ENCODE data around the gene CDC27.
A peak's percentile ranks its signal among the peaks of the same experiment; 100 is the strongest.
"Not testable (repeated sequence)": the region's sequence is repeated elsewhere in the genome, so short reads cannot be mapped to it uniquely, and the experiment has no call there.

Gene CDC27

DNA sequence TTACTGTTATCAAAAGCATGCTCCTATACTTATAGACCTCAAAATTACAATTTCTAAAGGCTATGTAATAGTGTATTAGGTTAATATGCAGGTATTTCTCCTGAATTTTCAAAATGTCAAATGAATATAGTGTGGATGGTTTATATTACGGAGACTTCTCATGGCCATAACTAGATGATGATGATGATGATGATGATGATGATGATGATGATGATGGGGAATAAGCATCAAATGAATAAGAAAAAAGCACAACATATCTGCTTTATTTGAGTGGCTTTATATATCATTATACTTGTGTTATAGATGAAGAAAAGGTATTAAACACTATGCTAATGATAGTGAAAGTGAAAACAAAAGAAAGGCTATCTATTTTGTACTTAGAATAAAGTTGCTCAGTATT lies 53.9 kb downstream of the CDC27 start:
- no peak for DNase-seq (ENCODE audit: low spot score)

DNA sequence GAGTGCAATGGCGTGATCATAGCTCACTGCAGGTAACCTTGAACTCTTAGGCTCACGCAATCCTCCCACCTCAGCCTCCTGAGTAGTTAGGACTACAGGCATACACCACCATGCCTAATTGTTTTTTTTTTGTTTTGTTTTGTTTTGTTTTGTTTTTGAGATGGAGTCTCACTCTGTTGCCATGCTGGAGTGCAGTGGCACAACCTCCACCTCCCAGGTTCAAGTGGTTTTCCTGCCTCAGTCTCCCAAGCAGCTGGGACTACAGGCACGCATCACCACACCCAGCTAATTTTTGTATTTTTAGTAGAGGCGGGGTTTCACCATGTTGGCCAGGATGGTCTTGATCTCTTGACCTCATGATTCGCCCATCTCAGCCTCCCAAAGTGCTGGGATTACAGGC lies 54.7 kb downstream of the CDC27 start:
- not testable (repeated sequence) for DNase-seq (ENCODE audit: low spot score)

DNA sequence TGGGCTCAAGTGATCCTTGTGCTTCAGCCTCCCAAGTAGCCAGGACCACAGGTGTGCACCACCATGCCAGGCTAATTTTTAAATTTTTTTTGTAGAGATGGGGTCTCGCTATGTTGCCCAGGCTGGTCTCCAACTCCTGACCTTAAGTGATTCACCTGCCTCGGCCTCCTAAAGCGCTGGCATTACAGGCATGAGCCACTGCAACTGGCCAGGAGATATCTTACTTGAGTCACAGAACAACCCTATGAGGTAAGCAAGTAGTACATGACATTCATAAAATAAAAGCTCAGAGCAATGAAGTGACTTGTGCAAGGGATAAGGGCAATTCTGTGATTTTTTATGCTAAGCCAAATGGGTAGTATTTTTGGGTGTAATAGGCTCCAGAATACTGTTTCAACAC lies 57.3 kb downstream of the CDC27 start:
- DNase-seq (ENCODE audit: low spot score), result no peak

DNA sequence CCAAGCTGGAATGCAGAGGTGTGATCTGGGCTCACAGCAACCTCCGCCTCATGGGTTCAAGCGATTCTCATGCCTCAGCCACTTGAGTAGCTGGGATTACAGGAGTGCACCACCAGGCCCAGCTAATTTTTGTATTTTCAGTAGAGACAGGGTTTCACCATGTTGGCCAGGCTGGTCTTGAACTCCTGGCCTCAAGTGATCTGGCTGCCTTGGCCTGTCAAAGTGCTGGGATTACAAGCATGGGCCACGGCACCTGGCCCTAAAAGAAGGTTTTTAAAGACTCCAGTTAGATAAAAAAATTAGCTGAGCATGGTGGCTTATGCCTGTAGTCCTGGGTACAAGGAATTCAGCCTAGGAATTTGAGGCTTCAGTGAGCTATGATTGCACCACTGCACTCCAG lies 62.3 kb downstream of the CDC27 start:
- DNase-seq (ENCODE audit: low spot score), result not testable (repeated sequence)

DNA sequence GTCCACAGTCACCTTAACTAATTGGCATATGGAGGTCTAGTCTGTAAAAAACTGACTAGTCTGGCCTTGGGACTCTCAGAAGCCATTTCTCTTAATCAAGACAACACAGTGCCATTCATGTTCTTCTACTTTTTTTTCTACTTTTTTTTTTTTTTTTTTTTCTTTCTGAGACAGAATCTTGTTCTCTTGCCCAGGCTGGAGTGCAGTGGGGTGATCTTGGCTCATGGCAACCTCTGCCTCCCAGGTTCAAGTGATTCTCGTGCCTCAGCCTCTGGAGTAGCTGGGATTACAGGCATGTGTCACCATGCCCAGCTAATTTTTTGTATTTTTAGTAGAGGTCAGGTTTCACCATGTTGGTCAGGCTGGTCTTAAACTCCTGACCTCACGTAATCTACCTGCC lies 65.8 kb downstream of the CDC27 start:
- not testable (repeated sequence) for DNase-seq (ENCODE audit: low spot score)

DNA sequence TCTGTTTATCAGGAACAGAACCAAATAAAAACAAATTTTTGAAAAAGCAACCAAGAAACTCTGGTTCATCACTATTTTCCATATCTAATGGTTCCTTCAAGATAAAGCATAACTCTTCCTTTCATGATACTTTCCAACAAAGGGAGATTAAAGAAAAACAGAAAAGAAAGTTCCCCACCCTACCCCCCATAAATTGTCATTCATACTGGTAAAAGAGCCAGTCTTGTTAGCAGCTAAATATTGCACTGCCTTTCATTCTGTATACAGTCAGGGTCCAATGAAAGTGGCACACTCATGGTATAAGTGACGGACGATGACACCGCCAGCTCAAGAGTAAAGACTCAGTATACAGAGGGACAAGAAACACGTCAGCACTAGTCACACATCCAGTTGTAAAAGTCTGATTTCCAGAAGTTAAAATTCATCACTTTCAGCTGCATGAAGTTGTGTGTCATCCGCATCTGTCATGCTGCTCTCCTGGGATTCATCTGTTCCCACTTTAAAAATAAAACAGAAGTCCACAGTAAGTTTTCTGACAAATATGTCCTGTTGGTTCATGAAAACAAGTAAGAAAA lies 68.5 kb downstream of the CDC27 start:
- DNase-seq (ENCODE audit: low spot score), result no peak

DNA sequence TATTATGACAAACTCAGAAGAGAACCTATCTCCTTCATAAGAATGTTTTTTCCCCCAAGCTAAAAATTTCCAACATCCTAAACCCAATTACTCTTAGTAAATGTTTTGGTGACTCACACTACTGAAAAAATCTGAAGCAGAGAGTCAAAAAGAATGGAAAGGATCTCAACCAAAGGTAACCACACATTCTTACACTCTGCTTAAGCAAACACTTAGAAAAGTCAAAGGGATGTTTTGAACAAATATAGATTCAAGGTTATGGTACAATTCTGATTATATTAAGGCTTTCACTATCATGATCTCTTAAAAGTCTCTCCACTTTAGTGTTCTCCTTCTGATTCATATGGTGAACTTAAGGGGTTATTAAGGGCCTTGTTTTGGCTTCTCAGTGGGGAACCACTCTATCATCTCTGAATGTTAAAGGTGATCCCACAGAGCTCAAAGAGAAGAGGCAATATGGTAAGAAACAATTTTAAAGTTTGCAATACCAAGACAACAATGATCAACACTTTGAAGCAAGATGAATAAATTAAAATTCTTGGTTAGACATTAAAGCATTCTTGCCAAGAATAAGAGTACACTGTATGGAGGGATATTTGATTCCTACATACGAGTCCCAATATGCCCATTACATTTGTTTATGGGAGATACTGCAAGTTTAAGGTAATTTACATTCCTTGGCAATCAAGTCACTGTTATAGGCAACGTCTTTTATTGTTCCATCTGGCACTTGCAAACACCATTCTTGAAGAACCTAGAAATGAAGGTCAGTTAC lies 69.2 kb downstream of the CDC27 start:
- no peak for DNase-seq (ENCODE audit: low spot score)

DNA sequence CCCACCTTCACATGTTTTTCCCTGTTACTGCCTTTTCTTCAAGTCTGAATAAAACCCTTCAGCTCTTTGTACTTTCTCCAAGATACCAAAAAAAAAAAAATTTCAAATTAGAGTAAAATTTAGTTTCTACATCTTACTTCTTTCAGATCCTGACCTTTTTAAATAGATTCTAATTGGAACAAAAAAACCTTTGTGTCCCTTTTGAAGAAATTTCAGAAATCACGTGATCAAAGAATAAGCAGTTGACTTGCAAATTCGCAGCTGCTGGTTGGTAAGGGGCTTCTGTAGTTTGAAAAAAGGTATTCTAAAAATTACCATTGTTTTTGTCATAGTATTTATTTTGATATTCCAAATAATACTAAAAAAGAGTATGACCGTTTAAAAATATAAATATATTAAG lies 71.7 kb downstream of the CDC27 start:
- no peak for DNase-seq (ENCODE audit: low spot score)

DNA sequence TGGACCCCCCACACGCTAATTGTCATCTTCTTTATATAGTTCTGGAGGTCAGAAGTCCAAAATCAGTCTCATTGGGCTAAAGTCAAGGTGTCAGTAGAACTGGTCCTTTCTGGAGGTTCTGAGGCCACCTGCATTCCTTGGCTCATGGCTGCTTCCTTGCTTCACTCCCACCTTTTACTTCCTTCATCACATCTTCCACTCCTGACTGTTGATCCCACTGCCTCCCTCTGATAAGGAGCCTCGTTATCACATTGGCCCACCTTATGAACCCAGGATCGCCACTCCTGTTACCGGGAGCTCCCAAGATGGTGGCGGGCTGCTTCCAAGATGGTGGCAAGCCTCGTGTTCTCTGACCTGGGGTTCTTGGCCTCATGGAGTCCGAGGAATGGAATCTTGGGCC lies 83.0 kb downstream of the CDC27 start:
- DNase-seq (ENCODE audit: low spot score), result no peak

DNA sequence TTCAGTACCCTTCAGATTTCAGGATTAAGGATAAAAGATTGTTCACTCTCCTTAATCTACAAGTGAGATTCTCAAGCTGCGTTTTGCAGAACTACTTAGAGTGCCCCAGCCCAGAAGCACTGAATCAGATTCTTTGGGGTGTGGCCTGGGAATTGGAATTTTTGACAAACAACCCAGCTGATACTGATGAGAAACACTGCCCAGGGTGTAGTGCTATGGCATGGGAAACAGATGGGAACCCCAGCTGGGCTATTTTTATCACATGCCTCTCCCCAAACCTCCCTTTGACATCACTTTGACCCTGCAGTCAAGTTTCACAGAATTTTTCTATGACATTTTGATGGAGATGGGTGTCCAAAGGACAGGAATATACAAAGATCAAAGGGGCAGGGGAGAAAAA lies 83.8 kb downstream of the CDC27 start:
- DNase-seq (ENCODE audit: low spot score), result not testable (repeated sequence)

DNA sequence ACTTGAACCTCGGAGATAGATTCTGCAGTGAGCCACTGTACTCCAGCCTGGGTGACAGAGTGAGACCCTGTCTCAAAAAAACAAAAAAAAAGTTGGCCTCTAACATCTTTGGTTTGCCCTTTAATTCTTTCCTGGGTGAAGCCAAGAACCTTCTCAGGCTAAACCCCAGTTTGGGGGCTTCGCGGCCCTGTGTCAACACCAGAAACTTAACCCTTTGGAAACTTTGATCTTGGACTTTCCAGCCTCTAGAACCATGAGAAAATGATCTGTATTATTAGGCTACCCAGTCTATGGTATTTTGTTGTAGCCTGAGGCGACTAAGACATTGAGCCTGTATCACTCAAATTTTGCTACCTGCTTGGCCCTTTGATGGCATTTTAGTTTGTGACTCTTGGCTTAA lies 86.2 kb downstream of the CDC27 start:
- no peak for DNase-seq (ENCODE audit: low spot score)

DNA sequence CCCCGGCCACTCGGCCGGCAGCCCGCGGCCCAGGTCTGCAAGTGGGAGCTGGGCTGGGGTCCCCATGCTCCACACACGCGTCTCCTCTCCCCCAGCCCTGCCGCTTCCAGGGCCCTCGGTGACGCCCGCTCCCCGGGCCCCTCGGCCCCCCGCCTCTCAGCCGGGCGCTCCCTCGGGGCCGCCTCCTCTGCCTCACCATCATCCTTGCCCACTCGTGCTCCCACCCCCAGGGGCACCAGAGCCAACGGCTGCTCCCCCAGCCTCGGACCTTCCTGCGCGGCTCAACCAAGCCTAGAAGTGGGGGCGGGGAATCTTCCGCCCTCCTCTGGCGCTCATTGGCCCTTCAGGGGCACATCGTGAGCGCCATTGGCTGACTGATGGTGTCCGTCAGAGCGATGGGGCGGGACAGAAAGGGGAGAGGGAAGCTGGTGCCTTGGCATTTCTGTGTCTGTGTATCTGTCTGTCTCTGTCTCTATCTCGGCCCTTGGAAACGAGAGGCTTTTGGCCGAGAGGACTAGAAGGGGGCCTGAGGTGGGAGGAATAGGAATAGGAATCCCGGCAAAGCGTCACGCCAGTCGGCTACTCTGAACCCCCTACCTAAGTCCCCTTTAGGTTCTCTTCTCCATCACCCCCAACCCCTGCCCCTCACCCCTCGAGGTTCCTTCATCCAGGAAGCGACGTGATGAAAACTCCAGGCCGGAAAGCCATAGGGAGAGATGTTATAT lies 88.9 kb downstream of the CDC27 start:
- peak; percentile 85 for DNase-seq (ENCODE audit: low spot score)

DNA sequence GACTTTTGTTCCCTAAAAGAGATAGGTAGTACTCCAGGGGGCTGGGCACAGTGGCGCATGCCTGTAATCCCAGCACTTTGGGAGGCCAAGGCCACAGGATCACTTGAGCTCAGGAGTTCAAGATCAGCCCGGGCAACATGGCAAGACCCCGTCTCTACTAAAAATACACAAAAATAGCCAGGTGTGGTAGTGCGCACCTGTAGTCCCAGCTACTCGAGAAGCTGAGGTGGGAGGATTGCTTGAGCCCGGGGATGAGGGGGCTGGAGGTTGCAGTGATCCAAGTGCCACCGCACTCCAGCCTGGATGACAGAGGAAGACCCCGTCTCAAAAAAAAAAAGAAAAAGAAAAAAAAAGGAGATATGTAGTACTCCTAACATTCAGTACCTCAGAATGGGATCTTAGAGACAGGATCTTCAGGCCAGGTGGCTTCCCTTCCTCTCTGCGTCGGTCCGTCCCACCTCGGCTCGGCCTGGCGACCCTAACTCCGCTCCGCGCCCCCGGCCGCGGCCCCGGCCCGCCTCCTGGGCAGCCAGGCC lies 89.6 kb downstream of the CDC27 start:
- no peak for DNase-seq (ENCODE audit: low spot score)

DNA sequence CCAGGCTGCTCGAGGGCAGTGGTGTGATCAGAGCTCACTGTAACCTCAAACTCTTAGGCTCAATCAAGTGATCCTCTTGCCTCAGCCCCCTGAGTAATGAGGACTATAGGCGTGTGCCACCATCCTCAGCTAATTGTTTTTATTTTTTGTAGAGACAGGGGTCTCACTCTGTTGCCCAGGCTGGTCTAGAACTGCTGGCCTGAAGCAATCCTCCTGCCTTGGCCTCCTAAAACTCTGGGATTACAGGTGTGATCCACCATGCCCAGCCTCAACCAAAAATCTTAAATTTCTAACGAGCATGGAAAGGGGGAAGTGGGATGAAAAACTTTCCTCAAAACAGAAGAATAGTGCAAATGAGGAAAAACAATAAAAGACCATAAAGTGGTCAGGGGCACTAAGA lies 92.8 kb downstream of the CDC27 start:
- no peak for DNase-seq (ENCODE audit: low spot score)

DNA sequence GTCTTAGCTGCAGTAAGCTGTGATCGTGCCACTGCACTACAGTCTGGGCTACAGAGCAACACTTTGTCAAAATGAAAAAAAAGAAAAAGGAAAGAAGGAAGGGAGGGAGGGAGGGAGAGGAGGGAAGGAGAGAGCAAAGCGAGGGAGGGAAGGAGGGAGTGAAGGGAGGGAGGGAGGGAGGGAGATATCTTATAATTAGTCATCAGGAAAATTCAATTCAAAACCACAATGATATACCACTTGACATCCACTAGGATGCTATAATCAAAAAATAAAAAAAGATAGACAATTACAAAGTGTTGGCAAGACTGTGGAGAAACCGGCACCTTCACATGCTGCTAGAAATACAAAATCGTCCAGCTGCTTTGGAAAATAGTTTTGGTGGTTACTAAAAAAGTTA lies 93.8 kb downstream of the CDC27 start:
- DNase-seq (ENCODE audit: low spot score), result no peak

DNA sequence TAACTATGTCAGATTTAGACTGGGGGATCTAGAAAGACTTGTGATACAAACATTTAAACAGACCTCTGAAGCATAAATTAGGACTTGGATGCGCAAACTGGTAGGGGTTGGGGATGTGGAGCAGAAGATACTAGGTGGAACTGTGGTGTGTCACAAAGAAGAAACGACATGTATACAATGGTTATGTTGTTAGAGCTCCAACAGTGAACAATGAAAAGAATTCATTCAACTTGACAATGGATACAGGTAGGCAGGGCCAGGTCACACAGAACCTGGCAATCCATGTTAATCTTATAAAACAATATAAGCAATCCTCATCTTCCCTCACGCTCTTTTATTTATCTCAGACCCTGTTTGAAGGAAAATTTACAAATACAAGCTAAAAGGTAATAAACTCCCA lies 102.0 kb downstream of the CDC27 start:
- DNase-seq (ENCODE audit: low spot score), result no peak

DNA sequence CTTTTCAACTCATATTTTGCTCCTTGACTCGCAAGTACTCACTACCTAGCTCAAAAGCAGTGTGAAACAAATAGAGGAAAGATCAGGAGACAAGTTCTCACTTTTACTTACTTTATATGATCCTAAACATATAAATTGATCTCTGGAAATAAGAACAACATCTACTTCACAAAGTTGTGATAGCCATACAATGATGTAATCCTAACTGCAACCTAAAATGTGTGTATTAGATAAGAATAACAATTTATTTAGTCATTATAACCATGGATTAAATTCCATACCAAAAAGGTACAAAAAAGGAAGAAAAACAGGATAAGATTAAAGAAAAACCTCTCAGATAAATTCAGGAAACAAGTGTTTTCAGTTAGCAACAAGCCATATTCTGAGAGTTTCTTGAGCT lies 103.4 kb downstream of the CDC27 start:
- DNase-seq (ENCODE audit: low spot score), result no peak

DNA sequence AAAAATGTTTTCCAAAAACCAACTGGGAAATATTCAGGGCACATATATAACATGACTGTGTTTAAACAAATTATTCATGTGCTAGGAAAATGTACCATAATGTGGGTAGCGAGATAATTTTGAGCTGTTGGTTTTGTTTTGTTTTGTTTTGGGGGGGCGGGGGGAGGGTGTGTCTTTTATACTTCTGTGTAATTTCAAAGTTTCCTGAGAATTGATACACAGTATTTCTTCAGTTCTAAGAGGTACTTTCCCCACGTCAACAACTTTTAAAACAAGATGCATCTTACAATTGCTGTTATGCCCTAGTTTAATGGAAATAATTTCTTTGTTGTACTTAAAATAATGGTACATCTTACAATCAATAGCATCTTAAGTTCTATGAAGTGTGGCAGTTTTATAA lies 110.3 kb downstream of the CDC27 start:
- no peak for DNase-seq (ENCODE audit: low spot score)

DNA sequence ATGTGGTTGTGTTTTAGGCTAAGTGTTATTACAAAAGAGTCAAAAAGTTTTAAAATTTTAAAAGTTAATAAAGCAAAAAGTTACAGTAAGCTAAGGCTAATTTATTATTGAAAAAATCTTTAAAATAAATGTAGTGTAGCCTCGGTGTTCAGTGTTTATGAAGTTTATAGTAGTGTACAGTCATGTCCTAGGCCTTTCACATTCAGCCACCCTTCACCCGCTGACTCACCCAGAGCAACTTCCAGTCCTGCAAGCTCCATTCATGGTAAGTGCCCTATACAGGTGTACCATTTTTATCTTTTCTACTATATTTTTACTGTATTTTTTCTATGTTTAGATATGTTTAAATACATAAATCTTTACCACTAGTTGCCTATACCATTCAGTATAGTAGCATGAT lies 111.5 kb downstream of the CDC27 start:
- DNase-seq (ENCODE audit: low spot score), result no peak

DNA sequence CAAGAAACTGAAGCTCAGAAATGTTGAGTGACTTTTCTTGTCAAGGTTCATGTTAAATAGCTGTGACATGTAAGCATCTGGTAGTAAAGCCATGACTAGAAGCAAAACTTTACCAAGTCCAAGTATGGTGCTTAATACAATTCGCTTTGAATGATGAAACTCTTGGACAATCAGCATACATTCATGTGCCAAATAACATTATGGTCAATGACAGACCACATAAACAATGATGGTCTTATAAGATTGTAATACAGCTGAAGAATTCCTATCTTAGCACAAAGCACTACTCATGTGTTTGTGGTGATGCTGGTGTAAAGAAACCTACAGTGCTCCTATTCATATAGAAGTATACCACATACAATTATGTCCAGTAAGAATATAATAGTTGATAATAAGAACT lies 112.9 kb downstream of the CDC27 start:
- DNase-seq (ENCODE audit: low spot score), result no peak

DNA sequence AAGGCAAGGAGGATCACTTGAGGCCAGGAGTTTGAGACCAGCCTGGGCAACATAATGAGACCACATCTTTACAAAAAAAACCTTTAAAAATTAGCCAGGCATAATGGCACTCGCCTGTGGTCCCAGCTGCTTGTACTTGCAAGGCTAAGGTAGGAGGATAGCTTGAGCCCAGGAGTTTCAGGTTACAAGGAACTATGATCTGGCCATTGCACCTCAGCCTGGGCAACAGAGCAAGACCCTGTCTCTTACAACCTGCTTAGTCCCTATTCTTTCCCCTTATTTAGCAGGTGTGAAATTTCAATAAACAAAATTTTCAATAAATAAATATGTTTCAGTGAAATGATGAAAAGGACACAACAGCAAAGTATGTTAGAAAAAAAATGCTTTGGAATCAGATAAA lies 114.7 kb downstream of the CDC27 start:
- DNase-seq (ENCODE audit: low spot score), result not testable (repeated sequence)

DNA sequence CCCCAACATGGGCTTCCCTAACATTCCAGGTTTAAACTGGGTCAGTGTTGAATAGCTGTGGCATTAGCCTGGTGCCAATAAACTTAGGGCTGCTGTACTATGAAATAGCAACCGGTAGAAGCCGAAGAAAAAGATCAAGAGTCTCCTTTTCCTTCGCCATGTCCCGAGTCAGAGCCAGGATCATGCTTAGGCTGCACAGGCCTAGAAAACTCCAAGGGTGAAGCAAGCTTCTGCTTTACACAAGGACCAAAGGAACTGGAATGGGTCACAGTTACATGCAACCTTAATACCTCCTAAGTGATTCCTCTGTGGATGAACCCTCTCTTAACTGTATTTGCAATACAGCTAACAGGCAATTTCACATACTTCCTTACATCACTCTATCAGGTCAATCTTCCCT lies 115.5 kb downstream of the CDC27 start:
- DNase-seq (ENCODE audit: low spot score), result not testable (repeated sequence)

DNA sequence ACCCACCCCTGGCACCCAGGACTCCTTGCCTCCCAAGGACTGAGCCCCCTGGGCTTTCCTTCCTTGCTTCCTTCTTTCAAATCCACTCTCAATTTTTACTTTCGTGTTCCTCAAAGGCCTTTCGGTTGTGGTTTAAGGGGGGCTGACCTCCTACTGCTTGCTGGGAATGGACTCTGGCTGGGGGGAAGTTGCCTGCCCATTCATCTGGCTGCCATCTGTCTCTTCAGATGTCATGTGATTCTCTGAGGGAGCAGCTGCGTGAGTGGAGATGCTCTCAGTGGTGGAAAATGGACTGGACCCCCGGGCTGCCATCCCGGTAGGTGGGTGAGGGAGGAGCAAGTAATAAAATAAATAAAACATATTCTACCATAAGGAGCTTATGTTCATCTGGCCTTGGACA lies 116.2 kb downstream of the CDC27 start:
- DNase-seq (ENCODE audit: low spot score), result no peak

All from hematopoietic multipotent progenitor cell treated with erythropoietin and hydrocortisone succinate and interleukin-3 and kit ligand, for 17 days (in vitro differentiated cells).